HG03060 (cell line): ENCODE results near the gene CCDC197.

Experiments used
- ATAC-seq: cut with Tn5 transposase; IDR thresholded peaks from one replicate; pipeline ENCODE4 v1.9.1; 2021; ENCODE audit warnings: low read depth, moderate number of reproducible peaks; ENCODE audit not compliant: unreplicated experiment

CCDC197 gene

DNA sequence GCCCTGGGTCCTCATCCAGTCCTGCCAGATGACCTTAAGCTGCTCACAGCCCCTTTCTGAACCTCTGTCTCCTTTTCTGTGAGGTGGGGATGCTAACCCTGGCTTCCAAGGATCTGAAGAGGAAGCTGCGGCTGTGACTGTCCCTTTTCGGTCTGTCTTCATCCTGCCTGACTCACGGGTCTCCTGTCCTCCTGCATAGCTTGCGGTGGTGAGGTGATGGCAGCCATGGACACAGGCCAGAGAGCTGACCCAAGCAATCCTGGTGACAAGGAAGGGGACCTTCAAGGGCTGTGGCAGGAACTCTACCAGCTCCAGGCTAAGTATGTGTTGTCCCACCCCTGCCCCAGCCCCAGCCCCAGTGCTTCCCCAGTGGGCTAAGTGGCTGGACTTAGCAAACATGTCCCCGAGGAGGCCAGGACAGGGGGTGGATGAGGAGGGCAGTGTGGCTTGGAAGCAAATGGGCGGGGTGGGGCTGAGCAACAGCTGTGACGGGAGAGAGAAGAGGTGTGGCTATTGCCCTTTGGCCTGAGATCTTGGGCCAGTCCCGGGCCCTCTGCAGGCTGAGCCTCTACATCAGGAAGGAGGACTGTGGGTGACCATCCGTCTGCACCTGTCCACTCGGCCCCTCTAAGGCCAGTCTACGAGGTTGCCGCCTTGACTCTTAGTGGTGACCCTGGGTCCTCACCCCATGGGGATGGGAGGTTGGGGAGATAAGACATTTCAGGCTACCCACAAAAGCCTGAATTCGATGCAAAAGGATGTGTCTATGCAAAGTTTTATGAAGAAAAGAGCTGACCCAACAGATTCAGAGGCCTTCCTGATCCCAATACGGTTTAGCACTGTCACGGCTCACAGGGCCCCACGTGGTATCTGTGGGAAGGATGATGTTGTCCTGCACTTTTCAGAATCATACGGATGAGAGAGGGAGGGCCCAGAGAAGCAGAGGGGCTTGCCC lies 1.1 kb downstream of the CCDC197 start:
- no peak for ATAC-seq

DNA sequence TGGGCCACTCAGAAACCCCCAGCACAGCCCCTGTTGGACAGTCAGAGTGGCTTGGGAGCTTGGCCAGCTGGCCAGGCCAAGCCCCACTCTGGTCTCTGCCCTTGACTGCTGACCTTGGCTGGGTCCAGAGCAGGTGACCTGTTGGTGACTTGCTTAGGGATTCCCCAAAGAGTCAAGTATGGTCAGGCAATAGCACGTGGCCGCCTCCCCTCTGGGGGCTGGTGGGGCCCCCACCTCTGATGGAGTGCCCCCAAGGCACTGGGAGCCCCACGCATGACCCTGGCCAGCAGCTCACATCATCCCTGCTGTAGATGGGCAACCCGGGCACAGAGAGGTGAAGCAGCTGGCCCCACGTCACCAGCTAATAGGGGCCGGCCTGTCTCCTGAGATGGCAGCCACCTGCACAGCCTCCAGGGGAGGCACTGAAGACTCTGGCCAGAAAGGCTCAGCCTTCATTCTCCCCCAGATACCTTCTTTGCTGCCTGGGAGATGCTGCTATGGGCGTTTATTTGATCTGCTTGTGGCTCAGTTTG lies 1.8 kb downstream of the CCDC197 start:
- no peak for ATAC-seq

DNA sequence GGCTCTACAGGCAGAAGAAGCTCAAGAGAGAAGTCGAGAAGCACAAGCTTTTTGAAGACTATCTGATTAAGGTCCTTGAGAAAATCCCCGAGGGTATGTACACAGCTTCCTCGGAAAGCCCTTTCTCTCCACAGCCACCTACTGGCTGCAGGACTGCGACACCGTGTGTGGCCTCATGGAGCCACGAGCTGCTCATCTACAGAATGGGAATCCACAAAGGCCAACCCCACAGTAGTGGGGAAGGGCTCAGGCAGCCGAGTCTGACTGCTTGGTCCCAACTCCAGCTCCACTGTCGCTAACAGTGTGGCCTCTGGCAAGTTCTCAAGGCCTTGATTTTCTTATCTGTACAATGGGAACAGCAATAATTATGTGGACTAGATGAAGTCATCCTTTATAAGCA lies 2.5 kb downstream of the CCDC197 start:
- no peak for ATAC-seq

DNA sequence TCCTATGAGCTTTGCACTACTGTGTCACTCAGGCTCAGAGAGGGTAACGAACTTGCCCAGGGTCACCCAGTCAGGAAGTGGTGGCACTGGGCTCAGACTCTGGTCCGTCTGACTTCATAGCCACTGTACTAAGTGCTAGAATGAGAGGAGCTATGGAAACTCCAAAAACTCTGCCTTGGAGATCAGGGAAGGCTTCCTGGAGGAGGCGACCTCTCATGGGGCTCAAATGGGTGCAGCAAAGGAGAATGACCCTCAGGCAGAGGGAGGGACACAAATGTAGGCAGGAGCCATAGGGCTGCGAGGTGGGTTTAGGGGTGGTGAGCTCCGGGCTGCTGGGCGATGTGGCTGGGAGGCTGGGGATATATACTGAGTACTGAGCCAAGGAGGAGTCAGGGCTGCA lies 3.2 kb downstream of the CCDC197 start:
- ATAC-seq: no peak

DNA sequence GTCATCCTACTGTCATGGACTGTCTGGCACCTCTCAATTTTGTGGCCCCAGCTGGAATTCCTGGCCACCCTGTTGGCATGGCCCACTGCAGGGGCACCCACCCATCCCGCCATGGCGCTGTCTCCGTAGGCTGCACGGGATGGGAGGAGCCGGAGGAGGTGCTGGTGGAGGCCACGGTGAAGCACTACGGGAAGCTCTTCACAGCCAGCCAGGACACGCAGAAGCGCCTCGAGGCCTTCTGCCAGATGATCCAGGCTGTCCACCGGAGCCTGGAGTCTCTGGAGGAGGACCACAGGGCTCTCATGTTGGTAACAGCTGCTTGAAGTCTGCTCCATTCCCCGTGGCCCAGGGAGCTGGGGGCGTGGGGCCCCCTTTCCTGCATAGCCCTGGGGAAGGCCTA lies 3.9 kb downstream of the CCDC197 start:
- ATAC-seq: no peak

DNA sequence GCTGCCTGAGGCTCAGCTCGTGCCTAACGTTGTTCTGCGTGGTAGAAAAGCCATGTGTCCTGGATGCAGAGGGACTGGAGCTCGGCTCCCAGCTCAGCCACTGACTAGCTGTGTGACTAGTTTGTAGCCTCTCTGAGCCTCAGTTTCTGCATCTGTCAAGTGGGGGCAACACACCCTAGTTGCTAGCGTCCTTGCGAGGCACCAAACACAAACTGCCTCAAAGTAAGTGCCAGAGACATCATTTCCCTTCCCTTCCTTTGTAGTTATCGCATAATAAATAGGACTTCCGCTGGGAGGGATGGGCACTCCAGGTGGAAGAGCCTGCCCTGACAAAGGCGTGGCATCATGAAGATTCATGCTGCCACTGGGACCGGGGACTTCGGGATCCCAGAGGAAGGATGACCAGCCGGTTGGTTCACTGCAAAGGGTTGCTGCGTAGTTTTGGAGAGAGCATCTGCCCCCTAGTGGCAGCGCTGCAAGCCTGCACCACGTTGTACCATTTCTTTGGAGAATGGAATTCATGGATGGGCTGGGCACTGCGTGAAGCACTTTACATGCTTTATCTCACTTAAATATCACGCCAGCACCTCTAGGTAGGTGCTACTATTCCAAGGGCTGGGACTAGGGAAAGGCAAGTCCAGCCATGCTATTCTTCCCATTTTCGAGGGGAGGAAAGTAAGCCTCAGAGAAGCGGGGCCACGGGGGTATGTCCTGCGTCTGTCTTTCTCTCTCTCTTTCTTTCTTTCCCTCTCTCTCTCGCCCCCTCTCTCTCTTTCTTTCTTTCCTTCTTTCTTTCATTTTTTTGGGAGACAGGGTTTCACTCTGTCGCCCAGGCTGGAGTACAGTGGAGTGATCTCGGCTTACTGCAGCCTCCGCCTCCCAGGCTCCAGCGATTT lies 4.6 kb downstream of the CCDC197 start:
- no peak for ATAC-seq

DNA sequence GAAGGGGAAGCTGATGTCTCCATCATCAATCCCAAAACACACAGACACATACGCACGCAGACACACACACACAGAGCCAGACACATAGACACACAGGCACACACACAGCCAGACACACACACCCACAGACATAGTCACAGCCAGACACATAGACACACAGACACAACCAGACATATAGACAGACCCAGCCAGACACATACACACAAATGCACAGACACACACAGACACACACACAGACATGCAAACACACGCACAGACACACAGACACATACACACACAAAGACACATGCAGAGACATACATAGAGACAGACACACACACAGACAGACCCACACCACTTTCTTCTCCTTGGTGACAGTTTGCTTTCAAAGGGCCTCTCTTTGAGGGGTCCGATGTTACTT lies 6.3 kb downstream of the CCDC197 start:
- no peak for ATAC-seq

DNA sequence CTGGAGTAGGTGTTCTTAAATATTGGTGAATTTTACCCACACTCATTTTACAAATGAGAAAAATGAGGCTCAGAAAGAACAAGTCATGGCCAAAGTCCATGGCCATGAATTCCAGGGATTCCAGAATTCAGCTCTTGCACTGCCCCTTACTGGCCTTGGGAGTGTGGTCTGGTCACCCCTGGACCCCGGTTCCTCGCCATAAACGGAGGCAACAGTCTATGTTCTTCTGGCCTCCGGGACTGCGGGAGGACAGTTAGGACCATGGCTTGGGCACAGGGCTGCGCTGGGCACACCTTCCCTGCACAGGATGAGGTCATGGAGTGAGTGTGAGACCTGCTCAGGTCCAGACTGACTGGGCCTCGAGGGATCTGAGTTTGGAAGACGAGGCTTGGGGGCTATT lies 6.9 kb downstream of the CCDC197 start:
- ATAC-seq: no peak

DNA sequence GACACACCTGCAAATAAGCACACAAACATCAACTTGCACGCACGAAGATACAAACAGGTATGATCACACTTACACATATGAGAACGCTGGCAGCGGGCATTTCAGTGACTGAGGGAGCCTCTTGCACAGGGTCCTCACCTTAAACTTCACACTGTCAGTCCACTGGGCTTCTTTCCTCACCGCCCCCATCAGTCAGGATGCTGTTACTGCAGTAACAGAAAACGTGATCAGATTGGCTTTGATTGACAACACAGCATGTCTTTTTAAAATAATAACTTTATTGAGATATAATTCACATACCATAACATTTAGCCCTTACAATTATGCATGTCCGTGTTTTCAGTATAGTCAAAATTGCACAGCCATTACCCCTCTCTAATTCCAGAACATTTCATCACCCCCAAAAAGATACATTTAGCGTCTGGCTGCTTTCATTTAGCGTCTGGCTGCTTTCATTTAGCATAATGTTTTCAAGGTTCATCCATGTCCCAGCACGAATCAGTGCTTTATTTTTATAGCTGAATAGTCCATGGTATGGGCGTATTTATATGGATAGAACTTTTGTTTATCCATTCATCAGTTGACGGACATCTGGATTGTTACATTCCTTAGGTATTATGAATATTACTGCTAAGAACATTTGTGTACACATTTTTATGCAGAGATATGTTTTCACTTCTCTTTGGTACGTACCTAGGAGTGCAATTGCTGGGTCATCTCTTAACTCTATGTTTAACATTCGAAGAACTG lies 8.4 kb downstream of the CCDC197 start:
- no peak for ATAC-seq

DNA sequence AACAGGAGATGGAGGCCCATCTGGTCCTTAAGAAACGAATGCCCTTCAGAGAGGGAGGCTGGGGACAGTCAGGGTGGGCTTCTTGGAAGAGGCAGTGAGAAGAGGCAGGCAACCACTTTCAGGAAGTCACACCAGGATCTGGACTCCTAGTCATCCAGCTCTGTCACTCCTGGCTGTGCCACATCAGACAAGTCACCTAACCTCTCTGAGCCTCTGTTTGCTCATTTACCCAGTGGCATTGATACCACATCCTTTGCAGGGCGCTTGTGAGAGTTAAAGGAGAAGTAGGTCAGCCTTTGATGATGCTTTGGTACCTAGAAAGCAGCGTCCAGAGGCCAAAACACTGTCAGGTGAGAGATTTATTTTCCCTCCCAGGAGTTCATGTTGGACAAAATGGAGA lies 11.1 kb downstream of the CCDC197 start:
- ATAC-seq: no peak

DNA sequence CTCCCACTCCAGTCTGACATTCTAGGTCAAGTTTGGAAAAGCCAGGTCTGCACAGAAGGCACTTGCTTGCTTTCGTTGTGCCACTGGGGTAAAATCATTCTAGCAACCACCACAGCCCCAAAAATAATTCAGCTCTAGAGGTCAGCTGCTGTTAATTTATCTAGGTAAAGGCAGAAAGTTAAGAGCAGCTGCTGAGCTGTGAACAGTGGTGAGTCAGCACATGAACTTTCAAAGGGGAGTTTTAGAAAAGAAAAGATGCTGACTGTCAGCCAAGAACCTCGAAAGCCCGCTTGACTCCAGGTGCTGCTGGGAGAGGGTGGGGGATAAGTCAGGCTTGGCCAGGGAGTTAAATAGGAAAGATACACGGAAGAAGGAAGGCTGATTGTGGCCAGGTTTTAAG lies 12.7 kb downstream of the CCDC197 start:
- no peak for ATAC-seq

DNA sequence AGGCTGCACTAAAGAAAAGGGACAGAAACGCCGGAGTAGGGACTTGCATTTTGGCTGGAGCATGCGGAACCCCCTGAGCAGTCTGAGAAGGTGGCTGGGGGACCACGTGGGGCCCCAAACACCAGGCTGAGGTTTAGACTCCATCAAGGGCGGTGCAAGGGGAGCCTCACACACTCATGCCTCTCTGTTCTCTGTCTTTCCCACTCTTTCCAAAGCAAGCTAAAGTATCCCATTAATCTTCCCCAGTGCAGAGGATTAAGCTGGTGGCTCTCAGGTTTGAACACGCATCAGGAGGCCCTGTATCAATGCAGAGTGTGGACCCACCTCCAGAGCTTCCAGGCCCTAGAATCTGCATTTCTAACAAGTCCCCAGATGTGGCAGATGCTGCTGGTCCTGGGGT lies 13.5 kb downstream of the CCDC197 start:
- no peak for ATAC-seq

DNA sequence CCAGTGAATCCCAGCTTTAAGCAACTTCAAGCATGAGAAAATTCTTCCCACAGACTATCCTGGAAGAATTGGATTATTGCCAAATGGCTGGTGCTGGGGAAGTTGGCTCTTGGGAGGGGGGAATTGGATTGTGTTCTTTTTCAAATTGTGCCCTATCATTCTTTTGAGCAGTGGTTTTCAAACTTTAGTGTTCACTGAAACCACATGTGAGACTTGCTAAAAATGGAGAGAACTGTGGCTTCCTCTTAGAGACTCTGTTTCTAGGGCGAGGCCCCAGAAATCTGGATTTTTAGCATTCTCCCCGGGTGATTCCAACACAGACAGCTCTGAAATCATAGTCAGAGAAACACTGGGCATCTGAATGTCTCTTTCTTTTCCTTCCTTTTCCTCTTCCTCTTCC lies 14.7 kb downstream of the CCDC197 start:
- ATAC-seq: no peak

DNA sequence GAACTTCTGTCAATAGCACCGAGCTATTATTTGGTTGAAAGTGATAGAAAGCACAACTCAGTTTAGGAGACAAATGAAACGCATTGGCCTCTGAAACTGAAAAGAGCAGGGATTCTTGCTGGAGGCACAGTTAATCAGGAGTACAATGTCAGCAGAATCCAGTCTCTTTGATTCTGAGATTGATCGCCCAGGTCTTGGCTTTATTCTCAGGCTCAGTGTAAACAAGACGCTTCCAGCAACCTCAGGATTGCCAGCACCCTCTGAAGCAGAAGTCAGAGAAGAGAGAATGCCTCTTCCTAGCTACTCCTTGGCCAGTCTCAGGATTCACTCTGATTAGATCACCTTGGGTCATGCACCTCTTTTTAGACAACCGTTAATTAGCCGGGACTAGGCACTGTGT lies 17.3 kb downstream of the CCDC197 start:
- ATAC-seq: no peak

DNA sequence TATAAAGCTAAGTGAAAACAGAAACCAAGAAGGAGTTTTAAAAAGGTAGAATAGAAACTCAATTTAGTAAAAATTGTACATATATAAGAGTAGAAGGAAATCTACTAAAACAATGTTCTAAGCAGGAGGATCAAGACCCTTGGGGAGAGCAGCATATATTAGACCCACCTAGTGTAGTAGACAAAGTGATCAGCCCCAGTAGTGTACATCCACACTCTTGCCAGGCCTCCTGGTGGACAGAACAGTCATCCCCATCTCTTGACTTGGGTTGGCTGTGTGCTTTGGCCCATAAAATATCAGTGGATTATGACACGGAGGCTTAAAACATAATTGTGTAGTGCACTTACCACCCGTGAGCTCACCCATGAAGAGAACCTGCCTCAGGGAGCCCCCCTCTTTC lies 18.1 kb downstream of the CCDC197 start:
- ATAC-seq: no peak

DNA sequence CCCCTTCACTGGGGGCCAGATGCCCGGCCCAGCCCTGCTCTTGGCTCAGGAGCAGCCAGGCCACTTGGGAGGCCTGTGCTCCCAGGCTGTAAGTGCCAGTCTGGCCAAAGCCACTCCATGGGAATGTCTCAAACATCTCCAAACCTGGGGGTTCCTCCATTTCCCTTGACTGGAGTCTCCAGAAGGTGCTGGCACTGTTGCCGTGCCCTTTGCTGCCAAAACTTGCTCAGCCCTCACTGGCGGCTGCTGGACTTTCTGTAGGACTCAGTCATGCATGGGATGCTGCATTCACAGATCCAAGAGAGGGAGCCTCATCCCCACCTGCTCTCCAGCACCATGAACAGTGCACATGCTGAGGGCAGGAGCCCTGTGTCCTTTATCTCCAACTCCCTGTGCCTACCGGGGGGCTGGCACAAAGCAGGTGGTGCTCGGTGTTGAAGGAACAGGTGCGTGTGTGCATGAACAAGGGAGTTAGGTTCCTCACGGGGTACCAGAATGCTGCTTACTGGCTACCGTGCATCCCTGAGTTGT lies 19.4 kb downstream of the CCDC197 start:
- no peak for ATAC-seq

DNA sequence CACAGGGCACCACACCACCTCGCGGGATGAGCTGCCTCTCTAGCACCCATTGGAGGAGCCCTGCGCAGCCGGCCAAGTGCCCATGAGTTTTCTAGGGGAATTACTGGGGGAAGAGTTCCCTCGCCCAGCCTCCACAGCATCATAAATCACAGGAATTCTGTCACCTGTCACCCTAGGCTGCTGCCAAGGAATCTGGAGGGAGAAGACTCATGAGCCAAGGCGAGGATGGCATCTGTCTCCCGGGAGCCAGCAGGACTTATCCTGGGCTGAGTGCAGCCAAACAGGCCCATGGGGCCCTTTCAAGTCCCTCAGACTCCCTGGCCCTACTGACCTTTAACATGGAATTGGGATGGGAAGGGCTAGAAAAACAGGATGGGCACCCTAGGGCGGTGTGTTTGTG lies 21.2 kb downstream of the CCDC197 start:
- ATAC-seq: no peak

DNA sequence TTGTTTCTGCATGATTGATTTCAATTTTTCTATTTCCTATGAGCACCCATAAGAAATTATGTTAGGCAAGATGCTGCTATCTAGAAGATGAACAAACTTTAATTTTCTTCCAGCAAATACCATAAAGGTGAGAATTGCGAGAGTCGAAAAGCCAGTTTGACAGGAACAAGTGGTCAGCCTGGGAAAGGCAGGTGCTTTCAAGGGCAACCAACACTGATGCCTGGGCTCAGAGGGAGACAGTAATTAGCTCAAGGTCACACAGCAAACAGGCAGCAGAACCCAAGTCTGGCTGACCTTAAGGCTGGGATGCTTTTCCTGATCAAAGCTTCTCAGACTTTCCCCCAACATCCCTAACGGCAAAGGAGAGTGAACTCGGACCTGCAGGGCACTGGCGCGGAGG lies 22.2 kb downstream of the CCDC197 start:
- no peak for ATAC-seq

DNA sequence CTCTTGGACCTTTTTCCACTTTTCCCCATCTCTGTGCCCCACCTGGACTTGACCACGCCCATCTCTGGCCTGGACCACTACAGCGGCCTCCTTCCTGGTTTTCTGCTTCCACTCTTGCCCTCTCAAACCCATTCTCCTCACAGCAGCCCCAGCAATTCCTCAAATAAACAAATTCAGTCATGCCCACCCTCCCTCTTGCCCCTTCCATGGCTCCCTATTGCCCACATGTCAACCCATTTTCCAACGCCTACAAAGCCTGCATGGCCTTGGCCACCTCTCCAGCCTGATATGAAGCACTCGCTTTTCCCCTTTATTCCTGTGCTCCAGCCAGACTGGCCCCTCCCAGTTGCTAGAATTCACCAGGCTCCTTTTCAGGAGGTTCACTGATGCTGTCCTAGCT lies 23.2 kb downstream of the CCDC197 start:
- ATAC-seq: no peak

DNA sequence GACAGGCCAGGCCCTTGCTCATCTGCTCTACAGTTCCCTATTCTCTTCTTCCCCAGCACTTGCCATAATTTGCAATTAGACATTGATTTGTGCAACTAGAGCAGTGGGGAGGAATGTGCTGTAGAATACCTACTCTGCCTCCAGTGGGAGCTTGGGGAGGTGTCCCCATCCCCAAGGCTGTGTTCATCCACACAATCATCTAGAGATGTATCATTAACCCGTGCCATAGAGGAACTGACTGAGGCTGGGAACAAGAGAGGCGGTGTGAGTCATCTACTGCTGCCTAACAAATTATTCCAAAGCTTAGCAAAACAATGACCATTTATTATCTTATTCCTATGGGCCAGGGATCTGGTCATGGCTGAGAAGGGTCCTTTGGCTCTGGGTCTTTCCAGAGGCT lies 23.9 kb downstream of the CCDC197 start:
- no peak for ATAC-seq
